Thymus (tissue), 11 donors: ENCODE data around the gene SYNPO2. TPM values are rescaled to one million over a fixed set of nuclear protein-coding genes. Genes with fewer than 3 reads are reported as not detected.

Source experiments
- DNase-seq, 9 donors: peaks; one replicate each; pipeline ENCODE4 v3.0.0-alpha.2; 2013; ENCODE audit warnings: low spot score in 9 of 9, low read depth in 6 of 9, missing footprints in 1 of 9
- H3K27ac ChIP-seq, 2 donors: one replicate each; pipeline ENCODE4 v1.5.1; 2013; ENCODE audit warnings: control low read depth in 1 of 2, low read depth in 1 of 2, low read length in 1 of 2, mild to moderate bottlenecking in 1 of 2, moderate library complexity in 1 of 2
- H3K27me3 ChIP-seq, 2 donors: one replicate each; pipeline ENCODE4 v1.5.1; 2013; ENCODE audit warnings: low read length in 1 of 2; ENCODE audit not compliant: control insufficient read depth in 2 of 2, insufficient read depth in 1 of 2
- H3K36me3 ChIP-seq, 2 donors: one replicate each; pipeline ENCODE4 v1.5.1; 2013; ENCODE audit warnings: low read length in 1 of 2, mild to moderate bottlenecking in 1 of 2, moderate library complexity in 1 of 2; ENCODE audit not compliant: control insufficient read depth in 2 of 2, insufficient read depth in 2 of 2
- H3K4me1 ChIP-seq, 2 donors: one replicate each; pipeline ENCODE4 v1.5.1; 2013; ENCODE audit warnings: low read length in 2 of 2; ENCODE audit not compliant: control insufficient read depth in 2 of 2, insufficient read depth in 2 of 2
- H3K4me3 ChIP-seq, 2 donors: one replicate each; pipeline ENCODE4 v1.5.1; 2013; ENCODE audit warnings: low read length in 2 of 2, control low read depth in 1 of 2, mild to moderate bottlenecking in 1 of 2
- H3K9me3 ChIP-seq, 2 donors: one replicate each; pipeline ENCODE4 v1.5.1; 2013; ENCODE audit warnings: low read length in 1 of 2, mild to moderate bottlenecking in 1 of 2; ENCODE audit not compliant: control insufficient read depth in 2 of 2, insufficient read depth in 1 of 2
- WGBS: extraction: QIAGEN DNeasy Blood & Tissue Kit; methylation state at CpG from one replicate; pipeline ENCODE4 v1.1.7; 2013; 5-methylcytosine and 5-hydroxymethylcytosine counted together
- polyA plus RNA-seq: library from polyadenylated mRNA; stranded (reverse); fragments of 200-250 nt; gene quantifications from one replicate; pipeline ENCODE4 v1.2.3, GENCODE V29; 2013
- total RNA-seq: library from RNA; stranded (reverse); fragments of 120-200 nt; gene quantifications from one replicate; pipeline ENCODE4 v1.2.4, GENCODE V29; 2013
- donor health status: healthy.

Gene SYNPO2
- total and polyA plus RNA-seq, 2 donors, result 15.8 to 31.3 TPM

GRCh38 chr4:119025420-119025819, 136.8 kb downstream of the SYNPO2 start:
- H3K36me3 ChIP-seq, result no peaks in the 10 kb centered on the region
- no peak overlapping the region for H3K4me3 ChIP-seq
- H3K9me3 ChIP-seq, result no peaks in the 10 kb centered on the region
- no peaks in the 10 kb centered on the region for H3K4me1 ChIP-seq
- WGBS, result 85% methylated on average over 4 of the region's 4 CpGs
- H3K27ac ChIP-seq, result no peak overlapping the region
- H3K27me3 ChIP-seq, result no peaks in the 10 kb centered on the region
- no peak for DNase-seq

DNA sequence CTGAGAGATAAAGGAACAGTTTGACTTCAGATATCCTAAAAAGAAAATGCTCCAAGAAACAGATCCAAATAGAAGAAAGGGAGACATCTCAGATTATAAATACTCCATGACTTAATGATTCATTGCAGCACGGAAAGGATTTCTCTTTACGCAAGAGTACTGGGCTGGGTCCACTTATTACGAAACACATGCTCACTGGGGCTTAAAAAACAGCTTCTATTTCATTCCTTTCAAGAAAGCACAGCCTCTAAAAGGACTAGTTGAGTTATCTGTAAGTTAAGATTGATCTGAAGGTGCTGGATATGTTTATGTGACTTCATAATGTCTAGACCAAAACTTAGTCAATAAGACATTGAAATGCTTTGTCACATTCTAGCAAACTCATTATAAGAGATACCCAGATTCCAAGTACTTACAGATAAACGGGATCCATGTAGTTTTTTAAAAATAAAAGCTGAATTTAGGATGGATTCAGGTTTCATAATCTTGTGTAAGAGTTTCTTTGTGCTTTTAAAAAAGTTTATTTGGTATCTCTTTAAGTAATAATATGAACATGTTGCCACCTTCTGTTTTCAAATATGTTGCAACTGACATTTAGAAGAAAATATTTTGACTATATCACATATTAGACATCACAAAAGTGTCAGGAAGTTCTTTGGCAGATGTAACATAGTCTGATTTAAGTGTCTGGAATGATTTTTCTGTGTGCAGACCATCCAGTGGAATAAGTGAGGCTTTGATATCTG, 137.4 kb downstream of the SYNPO2 start:
- no peaks in the 10 kb centered on the region for H3K36me3 ChIP-seq
- no peaks in the 10 kb centered on the region for H3K4me1 ChIP-seq
- H3K27me3 ChIP-seq, result no peaks in the 10 kb centered on the region
- no peak for DNase-seq
- no peak overlapping the region for H3K4me3 ChIP-seq
- 87% methylated on average over 4 of the region's 4 CpGs for WGBS
- H3K27ac ChIP-seq, result no peak overlapping the region
- no peaks in the 10 kb centered on the region for H3K9me3 ChIP-seq

GRCh38 chr4:119026662-119027444, 138.2 kb downstream of the SYNPO2 start:
- no peak for DNase-seq
- Histone ChIP-seq H3K4me1 (no peaks in the 10 kb centered on the region), H3K27ac (peak overlapping the region in 1 of 2 donors; percentile 55), H3K27me3 (no peaks in the 10 kb centered on the region), H3K4me3 (no peak overlapping the region), H3K36me3 (no peaks in the 10 kb centered on the region), H3K9me3 (no peaks in the 10 kb centered on the region)
- 95% methylated on average over 22 of the region's 22 CpGs for WGBS

- no peak overlapping the region for H3K4me3 ChIP-seq
- H3K36me3 ChIP-seq, result no peaks in the 10 kb centered on the region
- DNase-seq, result no peak
- 88% methylated on average over 2 of the region's 2 CpGs for WGBS
- H3K27me3 ChIP-seq, result no peaks in the 10 kb centered on the region
- H3K27ac ChIP-seq, result no peak overlapping the region
- H3K9me3 ChIP-seq, result no peaks in the 10 kb centered on the region
- H3K4me1 ChIP-seq, result no peaks in the 10 kb centered on the region
Measured at GRCh38 chr4:119027811-119028210, 139.2 kb downstream of the SYNPO2 start.

DNA sequence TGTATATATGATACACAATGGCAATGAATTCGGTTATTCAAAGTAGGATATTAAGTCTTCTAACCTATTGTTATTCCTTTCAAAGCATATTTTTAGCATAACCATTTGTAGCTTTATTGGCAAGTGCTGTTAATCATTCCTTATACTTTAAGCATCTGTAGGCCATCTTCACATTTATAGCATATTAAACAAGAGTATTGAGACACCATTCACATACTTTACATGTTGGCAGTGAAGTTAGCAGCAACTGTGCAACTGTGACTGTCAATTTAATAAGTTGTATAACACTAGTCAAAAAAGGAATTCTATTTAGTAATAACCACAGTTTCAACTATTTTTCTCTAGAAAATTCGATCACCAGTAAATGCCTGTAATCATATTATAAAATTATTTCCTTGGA, 139.6 kb downstream of the SYNPO2 start:
- no peak for DNase-seq
- 88% methylated on average over 2 of the region's 2 CpGs for WGBS
- no peak overlapping the region for H3K27ac ChIP-seq
- no peak overlapping the region for H3K4me3 ChIP-seq
- no peaks in the 10 kb centered on the region for H3K27me3 ChIP-seq
- H3K4me1 ChIP-seq, result no peaks in the 10 kb centered on the region
- H3K9me3 ChIP-seq, result no peaks in the 10 kb centered on the region
- H3K36me3 ChIP-seq, result no peaks in the 10 kb centered on the region

- Histone ChIP-seq H3K27ac (no peak overlapping the region), H3K36me3 (no peaks in the 10 kb centered on the region), H3K4me1 (no peaks in the 10 kb centered on the region), H3K27me3 (no peaks in the 10 kb centered on the region), H3K9me3 (no peaks in the 10 kb centered on the region), H3K4me3 (no peak overlapping the region)
- DNase-seq, result no peak
- WGBS, result 97% methylated on average over 18 of the region's 18 CpGs
Measured at GRCh38 chr4:119029847-119030535, 141.3 kb downstream of the SYNPO2 start.

DNA sequence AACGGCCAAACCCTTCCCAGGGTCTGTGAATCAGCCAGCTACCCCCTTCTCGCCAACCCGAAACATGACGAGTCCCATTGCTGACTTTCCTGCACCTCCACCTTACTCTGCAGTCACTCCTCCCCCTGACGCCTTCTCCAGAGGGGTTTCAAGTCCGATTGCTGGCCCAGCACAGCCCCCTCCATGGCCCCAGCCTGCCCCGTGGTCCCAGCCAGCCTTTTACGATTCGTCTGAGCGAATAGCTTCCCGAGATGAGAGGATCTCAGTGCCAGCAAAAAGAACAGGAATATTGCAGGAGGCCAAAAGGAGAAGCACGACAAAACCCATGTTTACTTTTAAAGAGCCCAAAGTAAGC, 141.9 kb downstream of the SYNPO2 start:
- H3K9me3 ChIP-seq, result no peaks in the 10 kb centered on the region
- no peaks in the 10 kb centered on the region for H3K4me1 ChIP-seq
- 98% methylated on average over 12 of the region's 12 CpGs for WGBS
- no peaks in the 10 kb centered on the region for H3K27me3 ChIP-seq
- no peak for DNase-seq
- no peak overlapping the region for H3K4me3 ChIP-seq
- no peaks in the 10 kb centered on the region for H3K36me3 ChIP-seq
- no peak overlapping the region for H3K27ac ChIP-seq

DNA sequence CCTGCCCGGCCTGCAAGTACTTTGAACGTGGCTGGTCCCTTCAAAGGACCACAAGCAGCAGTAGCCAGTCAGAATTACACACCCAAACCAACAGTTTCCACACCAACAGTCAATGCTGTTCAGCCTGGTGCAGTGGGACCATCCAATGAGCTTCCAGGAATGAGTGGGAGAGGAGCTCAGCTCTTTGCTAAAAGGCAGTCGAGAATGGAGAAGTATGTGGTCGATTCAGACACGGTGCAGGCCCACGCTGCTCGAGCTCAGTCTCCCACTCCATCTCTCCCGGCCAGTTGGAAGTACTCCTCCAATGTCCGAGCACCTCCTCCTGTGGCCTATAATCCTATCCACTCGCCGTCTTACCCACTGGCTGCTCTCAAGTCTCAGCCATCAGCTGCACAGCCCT, 142.6 kb downstream of the SYNPO2 start:
- Histone ChIP-seq H3K36me3 (no peaks in the 10 kb centered on the region), H3K4me3 (no peak overlapping the region)

More for the DNA sequence above, 142.6 kb downstream of the SYNPO2 start:
- Histone ChIP-seq H3K4me1 (no peaks in the 10 kb centered on the region), H3K9me3 (no peaks in the 10 kb centered on the region), H3K27ac (no peak overlapping the region), H3K27me3 (no peaks in the 10 kb centered on the region)
- DNase-seq, result no peak
- 95% methylated on average over 11 of the region's 11 CpGs for WGBS
